IMR-90 (cell line): ENCODE measurements around the gene TEX35. TPM values are rescaled to one million over a fixed set of nuclear protein-coding genes. Genes with fewer than 3 reads are reported as not detected.

Source experiments
- ATAC-seq: fragments of 200-7000 bp; cut with Tn5 transposase; 2 replicates; pipeline ENCODE4 v1.9.1; 2020; ENCODE audit warnings: low read depth, mild to moderate bottlenecking, moderate library complexity
- BruUV-seq: library from RNA; stranded (reverse); fragments of 400-500 nt; replicated peaks from 2 replicates; lab custom pipeline; 2021; lab: Mats Ljungman, UMichigan
- CTCF ChIA-PET: fragments of 300-600 bp; formaldehyde crosslinking; extraction: SDS; loops from one replicate; lab custom pipeline; 2021; ENCODE audit warnings: antibody characterized with exemption; lab: Yijun Ruan, JAX
- POLR2A ChIA-PET: fragments of 300-600 bp; sonication (Branson Sonifier 250); formaldehyde crosslinking; loops from one replicate; lab custom pipeline; 2022; ENCODE audit warnings: antibody characterized with exemption; ENCODE audit not compliant: unreplicated experiment; lab: Charles Lee
- DNase-seq: peaks from one replicate; pipeline ENCODE4 v3.0.0; 2013
- H2AFZ ChIP-seq: replicated peaks from 2 replicates; pipeline ENCODE3; 2013; ENCODE audit warnings: low read length, mild to moderate bottlenecking; ENCODE audit not compliant: poor library complexity
- H2AK5ac ChIP-seq: 2 replicates; pipeline ENCODE4 v1.6.1; 2013; ENCODE audit warnings: low read depth, low read length, inconsistent platforms
- H2AK9ac ChIP-seq: replicated peaks from 2 replicates; pipeline ENCODE3; 2013; ENCODE audit warnings: mild to moderate bottlenecking, low read depth, low read length, moderate library complexity; ENCODE audit not compliant: poor library complexity
- H2BK120ac ChIP-seq: 2 replicates; pipeline ENCODE4 v1.6.1; 2013; ENCODE audit warnings: low read depth, low read length, inconsistent platforms
- H2BK15ac ChIP-seq: 3 replicates; pipeline ENCODE4 v1.6.1; 2013; ENCODE audit warnings: low read depth, low read length, inconsistent platforms
- H2BK20ac ChIP-seq: 2 replicates; pipeline ENCODE4 v1.6.1; 2013; ENCODE audit warnings: low read depth, mild to moderate bottlenecking, inconsistent platforms, low read length, moderate library complexity
- H2BK5ac ChIP-seq: 2 replicates; pipeline ENCODE4 v1.6.1; 2013; ENCODE audit warnings: mild to moderate bottlenecking, low read depth, low read length, inconsistent platforms; ENCODE audit not compliant: poor library complexity, severe bottlenecking
- H3K14ac ChIP-seq: replicated peaks from 2 replicates; pipeline ENCODE4 v1.6.1; 2013; ENCODE audit warnings: low read depth, low read length, inconsistent platforms
- H3K18ac ChIP-seq: 2 replicates; pipeline ENCODE4 v1.6.1; 2013; ENCODE audit warnings: low read depth, low read length, control low read depth
- H3K23ac ChIP-seq: 2 replicates; pipeline ENCODE4 v1.6.1; 2013; ENCODE audit warnings: low read depth, low read length, inconsistent platforms
- H3K27ac ChIP-seq: 2 replicates; pipeline ENCODE4 v1.5.1; 2013; ENCODE audit warnings: mild to moderate bottlenecking, control low read depth, low read length; ENCODE audit not compliant: insufficient read depth
- H3K27me3 ChIP-seq: 2 replicates; pipeline ENCODE4 v1.6.1; 2013; ENCODE audit warnings: low read length; ENCODE audit not compliant: control insufficient read depth, insufficient read depth
- H3K36me3 ChIP-seq: 2 replicates; pipeline ENCODE4 v1.6.1; 2013; ENCODE audit warnings: low read length, mixed read lengths; ENCODE audit not compliant: control insufficient read depth, insufficient read depth
- H3K4ac ChIP-seq: 2 replicates; pipeline ENCODE4 v1.6.1; 2013; ENCODE audit warnings: low read depth, low read length, inconsistent platforms
- H3K4me1 ChIP-seq: 2 replicates; pipeline ENCODE4 v1.6.1; 2013; ENCODE audit warnings: low read length, mixed read lengths; ENCODE audit not compliant: control insufficient read depth, insufficient read depth
- H3K4me2 ChIP-seq: 2 replicates; pipeline ENCODE4 v1.6.1; 2013; ENCODE audit warnings: low read depth, mild to moderate bottlenecking, control low read depth, low read length, moderate library complexity
- H3K4me3 ChIP-seq: 2 replicates; pipeline ENCODE4 v1.5.1; 2013; ENCODE audit warnings: low read depth, mild to moderate bottlenecking, control low read depth, low read length, moderate library complexity; ENCODE audit not compliant: insufficient read depth
- H3K56ac ChIP-seq: 2 replicates; pipeline ENCODE4 v1.6.1; 2013; ENCODE audit warnings: low read length, inconsistent platforms; ENCODE audit not compliant: insufficient read depth; ENCODE audit errors: extremely low read depth
- H3K79me1 ChIP-seq, 2 experiments: 2 replicates each; pipeline ENCODE4 v1.6.1; 2013; ENCODE audit warnings: low read length in 2 of 2, inconsistent platforms in 1 of 2, low read depth in 1 of 2
- H3K9ac ChIP-seq: 2 replicates; pipeline ENCODE4 v1.6.1; 2013; ENCODE audit warnings: low read depth, low read length, control low read depth
- H3K9me1 ChIP-seq: 2 replicates; pipeline ENCODE4 v1.6.1; 2013; ENCODE audit warnings: low read length, inconsistent platforms; ENCODE audit not compliant: insufficient read depth
- H3K9me3 ChIP-seq: 2 replicates; pipeline ENCODE4 v1.6.1; 2013; ENCODE audit warnings: low read length; ENCODE audit not compliant: control insufficient read depth, insufficient read depth
- H4K20me1 ChIP-seq: 2 replicates; pipeline ENCODE4 v1.6.1; 2013; ENCODE audit warnings: low read length, inconsistent platforms; ENCODE audit not compliant: insufficient read depth
- H4K5ac ChIP-seq: 2 replicates; pipeline ENCODE4 v1.6.1; 2013; ENCODE audit warnings: mild to moderate bottlenecking, low read depth, low read length, control low read depth
- H4K8ac ChIP-seq, 2 experiments: 2 replicates each; pipeline ENCODE4 v1.6.1; 2013; ENCODE audit warnings: low read depth in 2 of 2, low read length in 2 of 2, control low read depth in 1 of 2, inconsistent platforms in 1 of 2
- H4K91ac ChIP-seq: 2 replicates; pipeline ENCODE4 v1.6.1; 2013; ENCODE audit warnings: low read depth, low read length, inconsistent platforms; ENCODE audit not compliant: insufficient read depth
- BHLHE40 ChIP-seq: fragments of 150-350 bp; IDR thresholded peaks from 2 replicates; pipeline ENCODE4 v1.6.1; 2016; ENCODE audit warnings: mild to moderate bottlenecking, low read depth, low read length
- CEBPB ChIP-seq: IDR thresholded peaks from 2 replicates; pipeline ENCODE4 v1.6.1; 2012; ENCODE audit warnings: low read depth, low read length, improper control_type of control experiment
- CHD1 ChIP-seq: IDR thresholded peaks from 2 replicates; pipeline ENCODE4 v1.6.1; 2012; ENCODE audit warnings: low read depth, low read length, improper control_type of control experiment
- CTCF ChIP-seq: conservative IDR thresholded peaks from 2 replicates; pipeline ENCODE4 v1.5.1; 2012; ENCODE audit warnings: mild to moderate bottlenecking, low read depth, low read length, improper control_type of control experiment
- FOS ChIP-seq: fragments of 150-350 bp; IDR thresholded peaks from 2 replicates; pipeline ENCODE4 v1.6.1; 2016; ENCODE audit warnings: low read depth, low read length
- MAFK ChIP-seq: IDR thresholded peaks from 2 replicates; pipeline ENCODE4 v1.6.1; 2012; ENCODE audit warnings: low read depth, low read length, improper control_type of control experiment
- MAZ ChIP-seq: IDR thresholded peaks from 2 replicates; pipeline ENCODE4 v1.6.1; 2012; ENCODE audit warnings: low read depth, mild to moderate bottlenecking, low read length, improper control_type of control experiment, moderate library complexity, borderline replicate concordance
- MXI1 ChIP-seq: IDR thresholded peaks from 2 replicates; pipeline ENCODE4 v1.6.1; 2012; ENCODE audit warnings: low read depth, mild to moderate bottlenecking, low read length, moderate library complexity, borderline replicate concordance
- NFE2L2 ChIP-seq: fragments of 150-350 bp; IDR thresholded peaks from 2 replicates; pipeline ENCODE4 v1.6.1; 2016; ENCODE audit warnings: low read depth, mild to moderate bottlenecking, low read length
- POLR2A ChIP-seq: IDR thresholded peaks from 2 replicates; pipeline ENCODE4 v1.6.1; 2012; ENCODE audit warnings: mild to moderate bottlenecking, low read depth, low read length
- RAD21 ChIP-seq: IDR thresholded peaks from 2 replicates; pipeline ENCODE4 v1.6.1; 2012; ENCODE audit warnings: low read length, improper control_type of control experiment
- RCOR1 ChIP-seq: IDR thresholded peaks from 2 replicates; pipeline ENCODE4 v1.6.1; 2012; ENCODE audit warnings: mild to moderate bottlenecking, low read length, improper control_type of control experiment; ENCODE audit not compliant: insufficient replicate concordance
- RFX5 ChIP-seq: IDR thresholded peaks from 2 replicates; pipeline ENCODE4 v1.8.0; 2012; ENCODE audit warnings: low read depth, mild to moderate bottlenecking, low read length, moderate library complexity
- SMC3 ChIP-seq: fragments of 150-350 bp; IDR thresholded peaks from 2 replicates; pipeline ENCODE4 v1.6.1; 2016; ENCODE audit warnings: low read depth, mild to moderate bottlenecking, antibody characterized with exemption, low read length, moderate library complexity
- WGBS, 2 experiments: methylation state at CpG; one replicate each; pipeline versions ENCODE4 v1.1.5 to v1.1.7; 2013; ENCODE audit warnings: missing lambda C conversion rate in 2 of 2; ENCODE audit not compliant: insufficient read length in 1 of 2; ENCODE audit errors: extremely low coverage in 2 of 2; 5-methylcytosine and 5-hydroxymethylcytosine counted together
- dilution Hi-C: fragments of 300-500 bp; cut with HindIII; formaldehyde crosslinking; loops from one replicate; pipeline ENCODE4 v1.14.3; 2018; ENCODE audit warnings: low sequenced_read_pairs; ENCODE audit not compliant: unreplicated experiment
- in situ Hi-C: fragments of 300-500 bp; cut with MboI; formaldehyde crosslinking; loops from 3 replicates; pipeline ENCODE4 v1.14.3; 2019; ENCODE audit warnings: low sequenced_read_pairs, inconsistent platforms, mixed read lengths
- intact Hi-C: fragments of 100-400 bp; cut with micrococcal nuclease; formaldehyde crosslinking; loops from 2 replicates; pipeline ENCODE4 v1.10.0; 2022
- polyA plus RNA-seq, 3 experiments: library from polyadenylated mRNA; depleted of rRNA; stranded (reverse); fragments of >200 nt; gene quantifications; 2 replicates each; pipeline ENCODE4 v1.2.3, GENCODE V29; 2012; ENCODE audit warnings: low replicate concordance in 1 of 3
- total RNA-seq: library from RNA; depleted of rRNA; stranded (reverse); fragments of >200 nt; gene quantifications from 2 replicates; pipeline ENCODE4 v1.2.3, GENCODE V29; 2012
- TF ChIP-seq, protein P1 (sequence below): fragments of 150-350 bp; IDR thresholded peaks from 2 replicates; pipeline ENCODE4 v1.6.1; 2016; ENCODE audit warnings: low read depth, mild to moderate bottlenecking, low read length, moderate library complexity, borderline replicate concordance
- TF ChIP-seq, protein P2 (sequence below): fragments of 150-350 bp; IDR thresholded peaks from 2 replicates; pipeline ENCODE4 v1.6.1; 2017; ENCODE audit warnings: mild to moderate bottlenecking, antibody characterized with exemption, low read length, low read depth

Gene TEX35
- total and polyA plus RNA-seq, 2 of the 4 experiments (the other 2 are of a cell fraction), result 0.05 TPM; not detected in 1

DNA sequence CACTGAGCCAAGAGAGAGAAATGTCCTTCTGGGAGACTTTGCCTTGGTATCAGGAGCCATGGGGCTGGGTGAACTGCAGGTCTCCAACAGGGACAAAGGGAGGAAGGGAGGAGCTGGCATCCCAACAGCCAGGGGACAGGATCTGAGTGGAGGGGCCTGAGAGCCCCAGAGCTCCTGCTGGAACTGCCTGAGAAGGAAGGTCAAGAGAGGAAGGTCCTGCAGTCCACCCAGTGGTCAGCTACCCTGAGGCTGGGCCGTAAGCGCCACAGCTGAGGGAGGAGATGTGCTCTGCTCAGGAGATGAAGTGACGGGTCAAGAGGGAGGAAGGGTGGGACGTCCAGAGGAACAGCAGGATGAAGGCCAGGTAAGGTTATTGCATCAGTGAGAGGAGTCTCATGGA is 8.6 kb upstream of the TEX35 start:
- 80% methylated on average over 2 of the region's 4 CpGs; no CpG with 5 or more reads in 1 of the 2 experiments for WGBS, 2 experiments
- intact Hi-C loops, result loop anchor here (5.0 to 10.0 kb wide), 2 partner anchors 192 to 479 kb away; no protein-coding TSS in a partner anchor

More for the DNA sequence above, 8.6 kb upstream of the TEX35 start:
- no peak overlapping the region for H2AK9ac ChIP-seq
- no peak overlapping the region for H2BK120ac ChIP-seq
- H4K91ac ChIP-seq, result no peak overlapping the region
- no TSS peak for BruUV-seq
- H3K4me2 ChIP-seq, result no peak overlapping the region
- ChIA-PET POLR2A (no interaction called here), CTCF (interaction anchor here (1.5 kb wide), 1 partner anchor 15 kb away, joined by 4 read pairs; no protein-coding TSS in a partner anchor)
- in situ Hi-C loops (loop anchor here (10.0 kb wide), 1 partner anchor 199 kb away; no protein-coding TSS in a partner anchor), dilution Hi-C loops (no loop called here)
- H2AFZ ChIP-seq, result no peak overlapping the region
- H3K56ac ChIP-seq, result no peak overlapping the region
- TF ChIP-seq MAZ (no peak), FOS (no peak), CHD1 (no peak), RCOR1 (no peak), NFE2L2 (no peak), BHLHE40 (no peak), MXI1 (no peak), CEBPB (no peak), POLR2A (no peak), SMC3 (no peak), RAD21 (no peak), CTCF (no peak), RFX5 (no peak), MAFK (no peak)
- TF ChIP-seq, protein P1, sequence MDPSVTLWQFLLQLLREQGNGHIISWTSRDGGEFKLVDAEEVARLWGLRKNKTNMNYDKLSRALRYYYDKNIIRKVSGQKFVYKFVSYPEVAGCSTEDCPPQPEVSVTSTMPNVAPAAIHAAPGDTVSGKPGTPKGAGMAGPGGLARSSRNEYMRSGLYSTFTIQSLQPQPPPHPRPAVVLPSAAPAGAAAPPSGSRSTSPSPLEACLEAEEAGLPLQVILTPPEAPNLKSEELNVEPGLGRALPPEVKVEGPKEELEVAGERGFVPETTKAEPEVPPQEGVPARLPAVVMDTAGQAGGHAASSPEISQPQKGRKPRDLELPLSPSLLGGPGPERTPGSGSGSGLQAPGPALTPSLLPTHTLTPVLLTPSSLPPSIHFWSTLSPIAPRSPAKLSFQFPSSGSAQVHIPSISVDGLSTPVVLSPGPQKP, result no peak
- TF ChIP-seq, protein P2, sequence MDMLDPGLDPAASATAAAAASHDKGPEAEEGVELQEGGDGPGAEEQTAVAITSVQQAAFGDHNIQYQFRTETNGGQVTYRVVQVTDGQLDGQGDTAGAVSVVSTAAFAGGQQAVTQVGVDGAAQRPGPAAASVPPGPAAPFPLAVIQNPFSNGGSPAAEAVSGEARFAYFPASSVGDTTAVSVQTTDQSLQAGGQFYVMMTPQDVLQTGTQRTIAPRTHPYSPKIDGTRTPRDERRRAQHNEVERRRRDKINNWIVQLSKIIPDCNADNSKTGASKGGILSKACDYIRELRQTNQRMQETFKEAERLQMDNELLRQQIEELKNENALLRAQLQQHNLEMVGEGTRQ, result no peak
- H3K23ac ChIP-seq, result no peak overlapping the region
- peaks cover 5% of the 10 kb centered on the region; the same call in 1 of the 2 replicates for H3K27me3 ChIP-seq
- H3K9me3 ChIP-seq, result no peaks in the 10 kb centered on the region
- no peak overlapping the region for H2BK15ac ChIP-seq
- ATAC-seq (no peak), DNase-seq (no peak)
- no peak overlapping the region for H3K14ac ChIP-seq
- no peak overlapping the region for H2AK5ac ChIP-seq
- no peak overlapping the region for H3K27ac ChIP-seq
- no peak overlapping the region for H3K4me3 ChIP-seq
- peaks cover 4% of the 10 kb centered on the region; the same call in 1 of the 2 replicates for H3K9me1 ChIP-seq
- H4K20me1 ChIP-seq, result no peaks in the 10 kb centered on the region
- H4K8ac ChIP-seq, result no peak overlapping the region
- H2BK5ac ChIP-seq, result no peak overlapping the region
- H3K4me1 ChIP-seq, result no peaks in the 10 kb centered on the region
- no peak overlapping the region for H2BK20ac ChIP-seq
- H3K9ac ChIP-seq, result no peak overlapping the region
- no peak overlapping the region for H3K18ac ChIP-seq
- H4K5ac ChIP-seq, result no peak overlapping the region
- H3K79me1 ChIP-seq, result no peaks in the 10 kb centered on the region
- H3K4ac ChIP-seq, result no peak overlapping the region
- H3K36me3 ChIP-seq, result no peaks in the 10 kb centered on the region
